Stimulated activated CD4-positive, alpha-beta T cell treated with anti-CD3 and anti-CD28 coated beads, Interleukin-1b, Interleukin-23, amount 100 ng/mL, for 1 hour (primary cell): ENCODE results near the gene ASPHD2.
"Not testable (repeated sequence)": the region's sequence is repeated elsewhere in the genome, so short reads cannot be mapped to it uniquely, and the experiment has no call there.

Experiments used
- DNase-seq, 2 donors: peaks; one replicate each; pipeline ENCODE4 v3.0.0-alpha.2; 2020; ENCODE audit warnings: low read depth in 2 of 2

The ASPHD2 gene, protein sequence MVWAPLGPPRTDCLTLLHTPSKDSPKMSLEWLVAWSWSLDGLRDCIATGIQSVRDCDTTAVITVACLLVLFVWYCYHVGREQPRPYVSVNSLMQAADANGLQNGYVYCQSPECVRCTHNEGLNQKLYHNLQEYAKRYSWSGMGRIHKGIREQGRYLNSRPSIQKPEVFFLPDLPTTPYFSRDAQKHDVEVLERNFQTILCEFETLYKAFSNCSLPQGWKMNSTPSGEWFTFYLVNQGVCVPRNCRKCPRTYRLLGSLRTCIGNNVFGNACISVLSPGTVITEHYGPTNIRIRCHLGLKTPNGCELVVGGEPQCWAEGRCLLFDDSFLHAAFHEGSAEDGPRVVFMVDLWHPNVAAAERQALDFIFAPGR

DNA sequence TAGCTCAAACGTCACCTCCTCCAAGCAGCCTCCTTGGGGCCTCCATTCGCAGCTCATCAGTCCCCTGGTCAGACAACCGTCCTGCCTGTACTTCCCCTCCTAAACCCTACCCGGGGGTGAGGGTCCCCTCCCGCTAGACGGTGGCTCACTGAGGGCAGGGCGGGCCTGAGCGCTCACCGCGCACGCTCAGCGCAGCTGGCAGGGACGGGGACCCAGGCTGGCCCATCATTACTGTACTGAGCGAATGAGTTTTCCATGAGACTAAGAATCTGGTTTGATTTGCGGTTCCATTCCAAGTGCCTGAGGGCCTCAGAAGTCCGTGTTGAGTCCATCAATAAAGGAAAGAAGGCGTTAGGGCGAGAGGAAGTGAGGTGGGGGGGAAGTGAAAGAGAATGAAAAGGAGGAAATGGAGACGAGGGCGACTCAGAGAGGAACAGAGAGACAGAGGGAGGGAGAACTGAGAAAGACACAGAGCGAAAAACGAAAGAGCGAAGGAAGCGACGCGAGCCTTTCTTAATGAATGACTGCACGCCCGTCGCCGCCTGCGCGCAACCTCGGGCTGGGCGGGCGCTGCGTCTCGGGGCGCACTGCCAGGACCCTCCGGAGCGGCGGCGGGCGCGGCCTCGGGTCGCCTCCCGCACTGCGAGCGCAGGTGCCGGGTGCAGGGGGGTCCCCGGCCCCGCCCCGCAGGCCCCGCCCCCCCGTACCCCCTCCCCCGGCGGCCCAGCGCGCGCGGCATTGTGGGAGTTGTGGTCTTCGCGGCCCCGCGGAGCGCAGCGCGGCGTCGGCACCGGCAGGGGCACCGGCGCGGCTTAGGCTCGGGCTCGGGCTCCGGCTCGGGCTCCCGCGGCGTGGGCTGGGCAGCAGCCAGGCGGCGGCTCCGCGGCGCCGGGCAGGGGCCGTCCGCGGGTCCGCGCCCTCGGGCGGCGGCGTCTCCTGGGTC lies at the start of gene ASPHD2:
Gene ASPHD2, plus strand, starts transcription at position 746 of the 943 bp plus-strand sequence. CDS start 4,356 bp downstream, outside the sequence.
- peak; percentile 44 to 56 for DNase-seq

DNA sequence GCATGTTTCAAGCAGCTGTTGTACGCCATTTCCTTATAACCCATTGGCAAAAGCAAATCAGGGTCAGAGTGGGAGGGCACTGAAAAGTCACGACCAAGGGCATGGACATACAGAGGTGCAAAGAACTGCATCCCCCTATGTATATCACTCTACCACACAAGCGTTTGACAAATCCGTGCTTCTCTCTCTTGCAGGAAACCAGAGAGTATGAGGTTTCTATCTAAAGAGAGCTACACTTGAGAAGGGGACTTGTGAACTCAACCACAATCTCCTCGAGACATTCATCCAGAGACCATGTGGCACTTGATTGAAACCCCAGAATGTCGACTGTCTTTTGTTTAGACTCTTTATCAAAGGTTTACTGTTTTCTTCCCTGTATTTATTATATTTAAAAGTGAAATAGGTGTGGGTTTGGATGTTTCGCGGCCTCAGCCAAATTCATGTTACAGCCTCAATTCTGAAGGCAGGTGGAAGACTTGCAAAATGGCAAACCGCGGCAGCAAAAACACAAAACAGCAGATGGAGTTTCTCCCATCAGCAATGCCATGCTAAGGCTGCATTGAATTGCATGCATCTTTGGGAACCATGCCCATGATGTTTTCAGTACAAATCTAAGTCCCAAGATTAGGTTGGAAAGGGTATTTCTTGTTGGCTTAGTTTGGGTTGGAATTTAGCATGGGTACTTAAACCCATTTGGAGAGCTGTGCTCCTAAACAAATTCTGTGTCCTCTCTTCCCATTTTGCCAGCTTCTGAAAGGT lies 48.8 kb upstream of the ASPHD2 start:
- DNase-seq = no peak

DNA sequence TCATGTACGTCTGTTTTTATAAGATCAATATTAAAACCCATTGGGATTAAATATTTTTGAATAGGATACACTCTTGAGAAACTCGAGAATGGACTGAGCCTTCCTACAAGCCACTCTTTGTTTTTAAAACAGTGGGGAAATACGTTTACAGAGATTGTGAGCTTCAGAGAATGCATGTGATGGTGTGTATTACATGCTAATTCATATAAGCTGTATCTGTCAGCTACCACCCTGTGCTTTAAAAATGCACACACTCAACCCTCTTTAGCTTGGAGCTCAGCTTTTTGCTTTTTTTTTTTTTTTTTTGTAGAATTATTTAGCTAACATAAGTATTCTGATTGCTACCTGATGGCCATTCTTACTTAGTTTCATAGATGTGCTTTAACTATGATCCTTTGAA lies 46.3 kb upstream of the ASPHD2 start:
- DNase-seq = no peak

DNA sequence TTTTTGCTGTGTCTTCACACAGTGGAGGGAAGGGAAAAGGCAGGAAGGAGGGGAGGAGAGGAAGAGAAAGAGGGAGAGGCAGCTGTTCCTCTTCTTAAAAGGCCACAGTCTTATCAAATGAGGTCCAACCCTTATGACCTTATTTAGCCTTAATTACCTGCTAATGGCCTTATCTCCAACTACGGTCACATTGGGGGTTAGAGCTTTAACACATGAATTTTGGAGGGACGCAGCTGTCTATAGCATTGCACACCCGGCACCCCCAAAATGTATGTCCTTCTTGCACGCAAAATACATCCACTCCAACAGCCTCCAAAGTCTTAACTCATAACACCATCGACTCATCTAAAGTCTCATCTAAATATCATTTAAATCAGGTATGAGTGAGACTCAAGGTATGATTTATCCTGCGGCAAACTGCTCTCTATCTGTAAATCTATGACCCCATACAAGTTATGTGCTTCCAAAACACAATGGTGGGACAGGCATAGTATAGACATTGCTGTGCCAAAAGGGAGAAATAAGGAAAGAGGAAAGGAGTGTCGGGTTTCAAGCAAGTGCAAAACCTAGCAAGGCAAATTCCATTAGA lies 45.0 kb upstream of the ASPHD2 start:
- no peak for DNase-seq

DNA sequence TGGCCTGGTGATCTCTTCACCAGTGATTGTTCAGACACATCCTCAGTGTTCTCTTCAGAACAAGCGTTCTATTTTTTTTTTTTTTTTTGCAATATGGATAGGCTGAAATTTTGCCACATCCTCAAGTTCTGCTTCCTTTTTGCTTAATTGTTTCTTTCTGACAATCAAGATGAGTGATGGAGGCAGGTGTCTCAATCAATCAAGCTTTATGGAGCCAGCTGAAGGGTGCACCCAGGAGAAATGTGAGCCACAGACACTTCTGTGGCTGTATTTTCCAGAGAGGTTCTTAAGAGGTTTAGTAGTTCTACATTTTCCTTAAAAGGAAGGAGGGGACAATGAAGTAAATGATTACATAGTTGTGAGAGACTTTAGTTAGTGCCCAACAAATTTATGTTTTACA lies 43.9 kb upstream of the ASPHD2 start:
- no peak for DNase-seq

DNA sequence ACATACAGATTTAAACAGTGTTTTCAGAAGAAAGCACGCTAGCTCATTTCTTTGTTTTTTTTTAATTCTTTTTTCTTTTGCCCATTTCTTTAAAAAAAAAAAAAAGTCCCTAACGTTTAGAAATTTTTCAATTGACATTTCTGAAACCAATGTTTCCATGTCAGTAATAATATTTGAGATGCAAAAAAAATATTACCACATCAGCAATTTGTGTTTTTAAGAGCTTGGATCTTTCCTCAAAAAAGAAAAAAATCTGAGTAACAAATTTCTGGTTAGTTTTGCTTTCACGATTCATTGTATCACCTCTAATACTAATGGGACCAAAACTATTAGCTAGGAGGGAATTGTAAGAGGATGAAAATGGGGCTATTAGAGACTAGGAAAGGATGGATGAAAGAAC lies 39.9 kb upstream of the ASPHD2 start:
- no peak for DNase-seq

DNA sequence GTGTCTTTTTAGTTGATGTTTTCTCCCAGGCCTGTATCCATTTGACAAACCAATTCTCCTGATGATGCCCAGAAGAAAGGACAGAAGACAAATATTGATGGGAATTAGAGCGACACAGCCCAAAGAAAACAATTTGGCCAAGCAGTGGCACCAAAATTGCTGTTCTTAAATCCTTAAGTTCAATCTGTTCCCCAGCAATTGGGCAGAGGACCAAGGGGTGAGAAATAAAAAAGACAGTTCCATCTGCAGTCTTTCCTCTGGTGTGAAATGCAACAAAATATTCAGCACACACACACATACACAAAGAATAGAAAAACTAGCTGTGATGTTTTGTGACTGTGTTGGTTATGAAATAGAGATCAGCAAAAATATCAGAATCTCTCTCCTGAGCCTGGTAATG lies 38.0 kb upstream of the ASPHD2 start:
- no peak for DNase-seq

DNA sequence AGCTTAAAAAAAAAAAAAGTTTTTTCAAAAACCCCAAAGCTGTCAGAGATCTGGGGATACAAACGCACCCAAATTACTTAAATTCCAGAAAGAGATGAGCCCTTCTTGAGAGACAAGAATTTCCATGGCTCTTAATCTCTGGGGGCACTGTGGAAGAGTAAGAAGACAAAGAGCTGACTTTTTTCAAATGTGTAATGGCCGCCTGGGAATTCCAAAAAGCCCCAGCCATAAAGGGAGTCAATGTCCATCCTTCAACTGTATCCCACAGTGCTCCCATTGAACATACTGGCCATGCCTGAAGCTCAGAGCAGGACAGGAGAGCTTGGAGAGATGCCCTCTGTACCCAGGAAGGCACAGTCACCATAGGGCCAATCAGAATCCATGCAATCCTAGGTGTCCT lies 37.4 kb upstream of the ASPHD2 start:
- DNase-seq = no peak

DNA sequence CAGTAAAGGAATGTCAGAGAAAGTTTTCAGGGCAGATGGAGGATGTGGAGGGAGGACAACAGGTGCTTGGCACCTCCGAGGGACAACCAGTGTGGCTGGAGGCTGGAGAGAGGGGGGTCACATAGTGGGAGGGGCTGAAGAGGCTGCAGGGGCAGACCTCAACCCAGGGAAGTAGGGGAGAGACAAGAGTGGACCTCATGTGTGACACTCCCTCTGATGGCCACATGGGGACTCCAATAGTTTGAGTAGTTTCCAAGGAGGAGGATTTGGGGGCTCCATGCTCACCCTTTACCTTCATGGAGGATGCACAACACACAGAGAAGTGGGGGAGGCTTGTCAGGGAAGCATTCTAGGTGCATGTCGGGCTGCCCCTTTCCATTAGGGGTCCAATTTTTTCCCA lies 35.1 kb upstream of the ASPHD2 start:
- no peak for DNase-seq

DNA sequence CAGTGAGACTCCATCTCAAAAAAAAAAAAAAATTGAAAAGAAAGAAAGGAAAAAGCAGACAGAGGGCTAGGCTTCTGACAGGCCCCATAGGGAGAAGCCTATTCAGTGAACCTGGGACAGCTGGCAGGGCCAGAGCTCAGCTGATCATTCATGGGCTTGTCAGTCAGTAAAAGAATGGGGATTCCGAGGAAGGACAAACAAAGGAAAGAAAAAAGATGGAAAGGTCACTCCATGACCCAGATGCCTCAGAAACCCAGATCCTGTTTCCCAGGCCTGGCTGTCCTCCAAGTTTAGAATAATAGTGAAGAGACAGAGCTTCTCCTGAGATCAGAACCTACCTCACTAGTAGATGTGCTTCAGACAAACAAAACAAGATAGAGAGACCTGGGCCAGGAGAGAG lies 34.3 kb upstream of the ASPHD2 start:
- no peak for DNase-seq

DNA sequence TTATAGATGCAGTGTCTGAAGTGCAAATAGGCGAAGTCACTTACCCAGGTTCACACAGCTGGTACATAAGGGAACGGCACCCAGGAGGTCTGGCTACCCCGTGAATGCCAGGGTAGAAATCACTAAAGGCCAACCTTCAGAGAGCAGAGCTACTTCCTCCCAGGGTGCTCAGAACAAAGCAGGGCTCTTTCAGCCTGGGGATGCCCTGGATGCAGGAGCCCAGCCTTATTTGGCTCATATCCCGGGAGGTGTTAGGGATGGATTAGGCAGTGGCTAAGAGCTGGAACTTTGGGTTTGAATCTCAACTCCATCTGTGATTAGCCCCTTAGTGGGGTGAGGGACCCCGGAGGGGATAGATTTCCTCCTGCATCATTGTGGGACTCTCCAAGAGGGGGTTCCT lies 33.1 kb upstream of the ASPHD2 start:
- DNase-seq = no peak

DNA sequence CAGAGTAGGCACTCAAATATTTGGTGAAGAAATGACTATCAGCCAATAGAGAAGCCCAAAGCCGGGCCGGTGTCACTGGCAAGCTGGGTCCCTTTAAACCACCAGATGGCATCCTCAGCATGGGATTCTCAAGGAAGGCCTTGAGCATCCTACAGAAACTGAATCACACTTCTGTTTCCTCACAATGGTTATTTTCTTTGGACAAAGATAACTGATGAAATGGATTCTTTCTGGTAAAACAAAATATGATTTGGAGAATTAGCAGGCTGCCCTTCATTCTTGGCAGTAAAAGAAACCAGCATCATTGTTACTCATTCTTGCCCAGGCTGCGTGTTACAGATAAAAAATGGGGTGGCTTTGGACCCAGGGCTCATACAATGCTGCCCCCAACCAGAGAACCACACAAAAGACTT lies 30.3 kb upstream of the ASPHD2 start:
- DNase-seq = peak; percentile 10 to 22

DNA sequence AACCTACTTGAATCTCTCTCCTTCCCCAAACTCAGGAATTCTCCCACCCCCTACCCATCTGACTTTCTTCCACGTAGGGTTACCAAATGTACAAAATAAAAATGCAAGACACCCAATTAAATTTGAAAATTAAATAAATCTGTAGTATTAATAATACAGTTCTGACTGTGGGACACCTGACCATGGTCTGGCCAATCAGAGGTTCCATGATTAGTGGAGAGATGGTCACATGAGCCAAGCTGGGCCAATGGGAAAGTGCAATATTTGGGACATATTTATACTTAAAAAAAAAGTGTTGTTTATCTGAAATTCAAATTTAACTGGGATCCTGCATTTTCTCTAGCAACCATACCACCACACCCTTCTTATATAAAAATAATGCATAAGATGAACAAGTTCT lies 29.8 kb upstream of the ASPHD2 start:
- no peak for DNase-seq

DNA sequence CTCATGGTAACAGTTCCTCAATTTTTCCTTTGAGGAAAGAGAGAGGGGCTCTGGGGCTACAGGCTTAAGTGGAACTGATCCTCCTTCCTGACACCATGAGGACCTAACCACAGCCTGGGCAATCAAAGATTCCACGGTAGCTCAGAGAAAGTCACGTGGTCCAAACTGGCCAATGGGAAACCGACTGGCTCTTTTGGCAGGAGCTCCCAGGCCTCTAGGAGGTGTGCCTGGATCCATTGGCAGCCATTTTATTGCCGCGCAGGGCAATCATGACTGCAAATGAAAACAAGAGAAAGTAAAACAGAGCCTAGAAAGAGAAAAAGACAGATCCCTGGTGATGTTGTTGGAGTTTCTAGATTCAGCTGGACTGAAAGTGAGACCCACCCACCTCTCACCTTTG lies 27.3 kb upstream of the ASPHD2 start:
- no peak for DNase-seq

DNA sequence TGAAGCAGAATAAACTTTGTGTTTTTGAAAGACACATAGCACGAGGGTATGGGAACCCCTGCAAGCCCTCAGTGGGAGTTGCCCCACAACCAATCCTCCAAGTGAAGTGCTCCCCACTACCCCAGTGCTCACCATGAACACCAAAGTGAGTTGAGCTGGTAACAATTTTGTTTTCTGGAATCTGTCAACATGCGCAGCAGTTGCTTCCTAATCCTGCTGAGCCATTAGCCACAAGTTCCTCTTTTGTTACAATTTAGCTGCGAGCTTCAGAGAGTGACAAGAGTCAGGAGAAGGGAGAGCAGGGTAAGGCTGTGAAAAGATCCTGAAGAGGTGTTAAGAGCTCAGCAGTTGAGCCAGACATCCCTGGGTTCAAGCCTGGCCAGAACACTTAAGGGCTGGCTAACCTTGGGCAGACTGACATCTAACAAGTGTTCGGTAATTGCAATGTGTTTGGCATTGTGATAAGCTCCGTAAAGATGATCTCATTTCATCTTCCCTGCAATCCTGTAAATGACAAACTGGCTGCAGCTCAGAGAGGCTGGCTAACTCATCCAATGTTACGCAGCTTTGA lies 24.1 kb upstream of the ASPHD2 start:
- DNase-seq = no peak

DNA sequence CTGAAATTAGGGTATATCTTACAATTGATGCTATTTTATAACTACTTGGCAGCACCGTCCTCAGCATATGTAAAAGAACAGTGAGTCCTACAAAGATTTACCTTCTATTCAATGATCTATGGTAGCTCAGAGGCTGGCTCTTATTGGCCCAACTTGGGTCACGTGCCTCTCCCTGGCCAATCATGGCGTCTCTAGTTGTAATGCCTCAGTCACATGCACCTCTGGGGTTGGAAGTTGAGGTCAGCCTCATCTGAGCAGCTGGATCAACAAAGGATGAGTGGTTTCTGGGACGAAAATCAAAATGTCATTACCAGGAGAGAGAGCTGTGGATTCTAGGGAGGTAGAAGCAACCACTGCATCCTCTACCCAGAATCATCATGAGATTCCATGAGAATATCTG lies 22.9 kb upstream of the ASPHD2 start:
- DNase-seq = no peak

DNA sequence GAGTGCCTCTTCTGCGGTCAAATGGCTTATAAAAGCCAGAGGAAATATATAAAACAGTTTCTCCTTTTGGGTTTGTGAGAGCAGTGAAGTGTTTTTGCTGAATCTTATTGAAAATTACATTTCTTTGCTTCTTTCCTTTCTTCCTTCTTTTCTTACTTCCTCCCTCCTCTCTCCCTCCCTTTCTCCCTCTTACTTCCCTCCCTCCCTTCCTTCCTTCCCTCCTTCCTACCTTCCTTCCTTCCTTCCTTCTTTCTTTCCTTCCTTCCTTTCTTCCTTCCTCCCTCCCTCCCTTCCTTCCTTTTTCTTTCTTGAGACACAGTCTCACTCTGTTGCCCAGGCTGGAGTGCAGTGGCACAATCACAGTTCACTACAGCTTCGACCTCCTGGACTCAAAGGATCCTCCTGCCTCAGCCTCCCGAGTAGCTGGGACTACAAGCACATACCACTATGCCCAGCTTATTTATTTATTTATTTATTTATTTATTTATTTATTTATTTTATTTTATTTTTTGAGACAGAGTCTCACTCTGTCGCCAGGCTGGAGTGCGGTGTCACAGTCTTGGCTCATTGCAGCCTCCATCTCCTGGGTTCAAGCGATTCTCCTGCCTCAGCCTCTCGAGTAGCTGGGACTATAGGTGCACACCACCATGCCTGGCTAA lies 20.4 kb upstream of the ASPHD2 start:
- DNase-seq = not testable (repeated sequence)

DNA sequence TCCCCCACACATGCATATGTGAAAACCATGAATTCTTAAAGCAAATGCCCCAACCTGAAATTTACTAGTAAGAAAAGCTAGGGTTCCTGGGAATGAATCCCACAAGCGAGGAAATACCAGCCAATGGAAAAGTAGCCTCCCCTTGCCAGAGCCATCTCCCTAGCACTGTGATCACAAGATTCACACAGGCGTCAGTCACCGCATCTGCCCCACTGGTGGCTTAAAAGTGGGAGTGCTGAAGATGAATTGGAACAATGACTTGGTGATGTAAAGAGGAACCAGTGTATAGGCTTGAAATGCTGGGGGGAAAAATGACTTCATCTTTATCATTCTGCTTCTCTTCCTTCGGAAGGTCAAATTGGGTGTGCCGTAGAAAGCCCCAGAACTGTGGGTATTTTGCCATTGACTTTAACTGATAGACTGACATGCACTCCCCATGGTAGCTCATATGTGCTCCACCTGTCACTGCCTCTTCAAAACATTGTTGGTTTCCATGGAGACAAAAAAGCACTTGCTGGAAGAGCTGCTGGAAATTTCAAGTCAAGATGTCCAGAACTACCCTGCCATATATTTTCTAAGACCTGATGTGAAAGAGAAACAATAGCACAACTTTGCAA lies 19.2 kb upstream of the ASPHD2 start:
- DNase-seq = no peak

DNA sequence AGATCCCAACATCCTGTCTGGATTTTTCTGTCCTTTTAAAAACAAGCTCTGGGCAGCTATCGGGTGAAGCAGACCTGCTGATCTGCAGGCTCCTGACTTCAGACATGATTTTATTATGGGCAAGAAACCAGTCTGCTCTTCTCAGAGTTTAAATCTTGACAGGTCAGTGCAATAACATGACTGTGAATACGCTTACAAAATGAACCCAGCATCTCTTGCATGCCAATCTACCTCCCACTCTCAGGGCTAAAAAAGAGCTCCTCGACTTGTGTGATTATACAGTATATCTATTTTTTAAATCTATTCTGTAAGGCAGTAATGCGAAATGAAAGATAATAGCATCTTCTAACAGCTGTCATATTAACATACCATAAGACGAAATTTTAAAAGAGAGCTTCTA lies 18.7 kb upstream of the ASPHD2 start:
- no peak for DNase-seq

DNA sequence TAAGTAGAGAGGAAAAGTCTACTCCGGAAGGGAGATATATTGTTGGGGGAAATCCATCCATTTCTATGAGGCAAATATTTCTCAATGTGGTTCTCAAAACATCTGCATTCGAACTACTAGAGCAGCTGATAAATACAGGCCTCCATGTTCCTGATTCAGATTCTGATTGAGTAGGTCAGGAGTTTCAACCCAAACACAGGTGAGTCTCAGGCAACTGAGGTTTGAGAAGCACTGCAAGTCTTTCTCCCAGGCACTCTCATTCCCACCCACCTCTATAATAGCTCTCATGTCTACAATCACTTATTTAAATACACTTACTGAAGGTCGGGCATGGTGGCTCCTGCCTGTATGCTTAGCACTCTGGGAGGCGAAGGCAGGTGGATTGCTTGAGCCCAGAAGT lies 14.7 kb upstream of the ASPHD2 start:
- no peak for DNase-seq
